ENCODE data around the gene PAM.
"Not testable (repeated sequence)": the region's sequence is repeated elsewhere in the genome, so short reads cannot be mapped to it uniquely, and the experiment has no call there.

PAM gene

DNA sequence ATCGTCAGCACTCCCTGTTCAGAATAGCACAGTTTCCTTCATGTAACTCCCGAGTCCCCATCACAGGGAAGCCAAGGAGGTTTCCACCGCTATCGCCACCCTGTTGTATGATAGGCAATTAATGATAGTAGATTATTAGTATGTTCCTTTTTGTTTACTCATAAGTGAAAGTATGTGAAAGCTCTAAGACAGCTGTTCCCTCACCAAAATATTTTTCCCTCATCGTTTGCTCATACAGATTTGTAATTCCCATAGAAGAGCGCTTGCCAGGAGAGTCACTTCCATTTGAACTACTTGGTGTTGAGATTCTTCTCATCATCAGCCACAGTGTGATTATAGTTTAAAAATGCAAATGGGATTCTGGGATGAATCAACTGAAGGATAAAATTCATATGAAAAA, 140.9 kb downstream of the PAM start:
- H3K4me3 ChIP-seq, result no peak overlapping the region
- TF ChIP-seq, protein P1, sequence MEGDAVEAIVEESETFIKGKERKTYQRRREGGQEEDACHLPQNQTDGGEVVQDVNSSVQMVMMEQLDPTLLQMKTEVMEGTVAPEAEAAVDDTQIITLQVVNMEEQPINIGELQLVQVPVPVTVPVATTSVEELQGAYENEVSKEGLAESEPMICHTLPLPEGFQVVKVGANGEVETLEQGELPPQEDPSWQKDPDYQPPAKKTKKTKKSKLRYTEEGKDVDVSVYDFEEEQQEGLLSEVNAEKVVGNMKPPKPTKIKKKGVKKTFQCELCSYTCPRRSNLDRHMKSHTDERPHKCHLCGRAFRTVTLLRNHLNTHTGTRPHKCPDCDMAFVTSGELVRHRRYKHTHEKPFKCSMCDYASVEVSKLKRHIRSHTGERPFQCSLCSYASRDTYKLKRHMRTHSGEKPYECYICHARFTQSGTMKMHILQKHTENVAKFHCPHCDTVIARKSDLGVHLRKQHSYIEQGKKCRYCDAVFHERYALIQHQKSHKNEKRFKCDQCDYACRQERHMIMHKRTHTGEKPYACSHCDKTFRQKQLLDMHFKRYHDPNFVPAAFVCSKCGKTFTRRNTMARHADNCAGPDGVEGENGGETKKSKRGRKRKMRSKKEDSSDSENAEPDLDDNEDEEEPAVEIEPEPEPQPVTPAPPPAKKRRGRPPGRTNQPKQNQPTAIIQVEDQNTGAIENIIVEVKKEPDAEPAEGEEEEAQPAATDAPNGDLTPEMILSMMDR (IDR thresholded peaks at IDR 0.05), result no peak
- no peak for DNase-seq (ENCODE audit: low spot score)
- H3K27ac ChIP-seq, result no peak overlapping the region

- TF ChIP-seq, protein P1 (IDR thresholded peaks at IDR 0.05), result no peak
- no peak for DNase-seq (ENCODE audit: low spot score)
- H3K27ac ChIP-seq, result no peak overlapping the region
- H3K4me3 ChIP-seq, result no peak overlapping the region
Measured at GRCh38 chr5:102901424-102902134, 146.5 kb downstream of the PAM start.

- TF ChIP-seq, protein P1 (IDR thresholded peaks at IDR 0.05), result no peak
- DNase-seq (ENCODE audit: low spot score), result no peak
- H3K4me3 ChIP-seq, result no peak overlapping the region
- no peak overlapping the region for H3K27ac ChIP-seq
Measured at GRCh38 chr5:102902135-102902448, 147.0 kb downstream of the PAM start.

DNA sequence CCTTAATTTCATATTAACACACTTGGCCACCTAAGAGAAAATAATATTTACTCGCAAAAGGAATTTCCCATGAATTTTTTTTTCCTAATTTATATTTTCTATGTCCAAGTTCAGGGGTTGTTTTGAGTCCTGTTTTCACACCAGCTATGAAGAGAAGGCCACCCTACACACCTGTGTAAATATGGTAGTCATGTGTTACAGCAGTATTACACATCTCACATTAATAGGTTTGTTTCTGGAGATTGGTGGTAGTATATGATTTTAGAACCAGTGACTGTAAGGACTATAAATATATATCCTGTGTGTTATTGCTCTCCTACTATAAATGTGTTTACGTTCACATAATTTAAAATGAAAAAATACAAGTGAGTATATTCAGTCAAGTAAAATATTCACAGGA, 147.5 kb downstream of the PAM start:
- TF ChIP-seq, protein P1 (IDR thresholded peaks at IDR 0.05), result no peak
- Histone ChIP-seq H3K4me3 (no peak overlapping the region), H3K27ac (no peak overlapping the region)
- DNase-seq (ENCODE audit: low spot score), result no peak

- H3K4me3 ChIP-seq, result no peak overlapping the region
- no peak overlapping the region for H3K27ac ChIP-seq
- DNase-seq (ENCODE audit: low spot score), result no peak
- TF ChIP-seq, protein P1 (IDR thresholded peaks at IDR 0.05), result no peak
Measured at GRCh38 chr5:102903074-102903871, 148.2 kb downstream of the PAM start.

DNA sequence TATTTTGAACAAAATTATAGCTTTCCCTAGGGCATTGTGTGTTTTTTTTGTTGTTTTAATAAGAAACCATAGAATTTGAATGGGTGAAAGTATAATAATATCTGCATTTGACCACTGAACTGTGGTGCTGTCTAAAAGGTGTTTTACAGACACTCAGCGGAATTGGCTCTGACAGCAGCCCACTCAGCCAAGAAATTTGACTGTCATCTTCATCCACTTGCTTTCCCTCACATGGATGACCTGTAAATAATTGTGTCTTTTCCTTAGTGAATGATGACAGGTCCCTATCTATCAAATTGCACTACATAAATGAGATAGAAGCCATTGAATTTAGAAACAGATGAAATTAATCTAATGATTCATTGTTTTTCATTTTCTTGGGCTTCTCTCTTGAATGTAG, 150.0 kb downstream of the PAM start:
- TF ChIP-seq, protein P1 (IDR thresholded peaks at IDR 0.05), result no peak
- no peak overlapping the region for H3K27ac ChIP-seq
- H3K4me3 ChIP-seq, result no peak overlapping the region
- DNase-seq (ENCODE audit: low spot score), result no peak

GRCh38 chr5:102907099-102907498, 152.0 kb downstream of the PAM start:
- H3K27ac ChIP-seq; H3K4me3 ChIP-seq; DNase-seq (ENCODE audit: low spot score): not testable (repeated sequence)
